ENCODE results near the gene STARD7.

- TF ChIP-seq CTCF (conservative IDR thresholded peaks at IDR 0.05; ENCODE audit: low read depth in 2 of 2), result no peak
- no peak for TF ChIP-seq EZH2 (IDR thresholded peaks at IDR 0.05; ENCODE audit: low read depth, unreplicated experiment)
Observed at GRCh38 chr2:96180002-96180401, 28.6 kb downstream of the STARD7 start.
